HG02763 (cell line): ENCODE data around the gene CX3CL1.
"Not testable (repeated sequence)": the region's sequence is repeated elsewhere in the genome, so short reads cannot be mapped to it uniquely, and the experiment has no call there.

Experiments
- ATAC-seq: cut with Tn5 transposase; IDR thresholded peaks from one replicate; pipeline ENCODE4 v1.9.1; 2021; ENCODE audit warnings: mild to moderate bottlenecking, moderate library complexity; ENCODE audit not compliant: unreplicated experiment

Gene CX3CL1

GRCh38 chr16:57372372-57373116, at the start of gene CX3CL1:
TSS of gene CX3CL1 (plus strand) at chr16:57372490. CDS start at chr16:57372569, 79 bp downstream.
- ATAC-seq, result no peak

- ATAC-seq, result no peak
These were observed 47.5 kb upstream of the CX3CL1 start for GRCh38 chr16:57324749-57325148.

GRCh38 chr16:57325458-57325857, 46.8 kb upstream of the CX3CL1 start:
- no peak for ATAC-seq

- ATAC-seq, result no peak
These were observed 42.5 kb upstream of the CX3CL1 start for GRCh38 chr16:57329718-57330327.

- no peak for ATAC-seq
These were observed 40.9 kb upstream of the CX3CL1 start for GRCh38 chr16:57331355-57331754.

GRCh38 chr16:57333402-57333801, 38.9 kb upstream of the CX3CL1 start:
- no peak for ATAC-seq

GRCh38 chr16:57335366-57335765, 36.9 kb upstream of the CX3CL1 start:
- no peak for ATAC-seq

- no peak for ATAC-seq
These were observed 31.2 kb upstream of the CX3CL1 start for GRCh38 chr16:57341062-57341440.

GRCh38 chr16:57341441-57342303, 30.6 kb upstream of the CX3CL1 start:
- no peak for ATAC-seq

GRCh38 chr16:57342606-57343005, 29.7 kb upstream of the CX3CL1 start:
- not testable (repeated sequence) for ATAC-seq

- no peak for ATAC-seq
These were observed 29.1 kb upstream of the CX3CL1 start for GRCh38 chr16:57343221-57343620.

GRCh38 chr16:57344094-57344493, 28.2 kb upstream of the CX3CL1 start:
- ATAC-seq, result not testable (repeated sequence)

GRCh38 chr16:57345021-57345420, 27.3 kb upstream of the CX3CL1 start:
- ATAC-seq, result no peak

- ATAC-seq, result no peak
These were observed 26.6 kb upstream of the CX3CL1 start for GRCh38 chr16:57345666-57346204.

GRCh38 chr16:57347858-57348257, 24.4 kb upstream of the CX3CL1 start:
- no peak for ATAC-seq

- ATAC-seq, result no peak
These were observed 24.0 kb upstream of the CX3CL1 start for GRCh38 chr16:57348327-57348726.

GRCh38 chr16:57349212-57350031, 22.9 kb upstream of the CX3CL1 start:
- ATAC-seq, result peak; percentile 88

GRCh38 chr16:57352636-57353047, 19.6 kb upstream of the CX3CL1 start:
- ATAC-seq, result no peak

GRCh38 chr16:57354311-57354710, 18.0 kb upstream of the CX3CL1 start:
- ATAC-seq, result no peak

GRCh38 chr16:57355898-57356414, 16.3 kb upstream of the CX3CL1 start:
- ATAC-seq, result no peak
